ENCODE results near the gene C7orf57.
"Not testable (repeated sequence)": the region's sequence is repeated elsewhere in the genome, so short reads cannot be mapped to it uniquely, and the experiment has no call there.

C7orf57 gene

DNA sequence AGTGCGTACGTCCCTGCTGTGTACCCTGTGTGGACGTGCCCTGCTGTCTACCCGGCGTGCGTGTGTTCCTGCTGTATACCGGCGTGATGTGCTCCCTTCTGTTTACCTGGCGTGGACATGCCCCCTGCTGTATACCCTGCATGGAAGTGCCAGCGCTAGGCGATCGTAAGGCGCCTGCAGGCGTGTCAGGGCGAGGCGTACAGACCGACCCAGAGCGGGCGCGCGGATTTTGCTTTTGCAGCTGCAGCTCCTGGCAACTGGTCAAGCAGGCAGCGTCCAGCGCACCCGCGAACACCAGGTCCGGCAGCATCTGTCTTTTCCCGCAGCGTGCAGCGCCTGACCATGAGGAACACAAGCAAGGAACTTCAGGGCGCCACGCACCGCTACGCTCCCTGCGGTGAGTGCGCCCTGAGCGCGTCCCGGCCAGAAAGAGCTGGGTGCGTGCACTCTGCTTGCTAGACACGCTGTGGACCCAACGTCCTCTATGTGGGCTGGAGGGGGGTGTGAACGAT lies 680 bp downstream of the C7orf57 start:
- no peak for DNase-seq (ENCODE audit: low spot score)

DNA sequence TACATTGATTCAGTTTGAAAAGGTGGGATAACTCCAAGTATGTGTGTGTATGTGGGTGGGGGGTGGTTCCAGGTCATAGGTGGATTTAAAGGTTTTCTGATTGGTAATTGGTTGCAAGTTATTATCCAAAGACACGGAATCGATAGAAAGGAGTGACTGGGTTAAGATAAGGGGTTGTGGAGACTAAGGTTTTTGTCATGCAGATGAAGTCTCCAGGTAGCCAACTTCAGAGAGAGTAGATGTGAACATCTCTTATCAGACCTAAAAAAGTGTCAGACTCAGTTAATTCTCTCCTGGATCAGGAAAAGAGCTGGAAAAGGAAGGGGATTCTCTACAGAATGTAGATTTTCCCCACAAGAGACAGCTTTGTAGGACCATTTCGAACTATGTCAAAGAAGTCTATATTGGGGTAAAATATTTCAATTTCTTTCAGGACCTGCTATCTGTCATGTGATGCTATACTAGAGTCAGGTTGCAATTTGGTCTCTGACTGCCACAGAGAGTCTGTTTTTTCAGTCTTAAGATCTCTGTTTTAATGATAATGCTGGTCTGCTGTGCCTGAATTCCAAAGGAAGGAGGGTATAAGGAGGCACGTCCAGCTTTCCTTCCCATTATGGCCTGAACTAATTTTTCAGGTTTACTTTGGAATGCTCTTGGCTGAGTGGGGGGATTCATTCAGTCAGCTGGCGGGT lies 3.6 kb downstream of the C7orf57 start:
- DNase-seq (ENCODE audit: low spot score) = no peak

DNA sequence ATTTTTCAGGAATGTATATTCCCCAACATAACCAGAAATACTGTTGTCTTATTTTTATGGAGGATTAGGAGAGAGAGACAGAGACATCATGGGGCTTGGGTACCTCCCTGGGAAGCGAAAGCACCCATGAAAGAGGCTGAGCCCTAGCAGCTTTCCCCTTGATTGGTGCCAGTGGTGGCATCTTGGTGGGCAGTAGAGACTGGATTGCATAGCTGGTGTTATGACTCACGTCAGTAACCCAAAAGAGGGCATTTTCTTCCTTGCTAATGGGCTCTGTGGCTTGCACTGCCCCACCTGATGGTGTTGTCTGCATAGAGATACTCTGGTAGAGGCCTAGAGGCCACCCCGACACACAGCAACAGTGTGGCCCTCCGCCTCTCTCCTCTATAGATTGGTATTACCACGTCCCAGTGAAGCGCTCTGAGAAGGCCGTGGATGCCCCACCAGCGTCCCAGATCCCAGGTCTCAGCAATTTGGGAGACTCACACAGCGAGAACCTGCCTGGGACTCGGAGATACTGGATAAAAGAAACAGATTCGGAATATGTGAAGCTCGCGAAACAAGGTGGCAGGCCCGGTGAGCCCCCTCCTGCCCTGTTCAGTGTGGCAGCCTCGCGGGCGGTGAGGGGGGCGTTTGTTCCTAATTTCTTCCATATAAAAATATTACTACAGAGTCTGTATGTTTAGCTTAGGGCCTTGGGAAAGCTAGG lies 5.8 kb downstream of the C7orf57 start:
- no peak for DNase-seq (ENCODE audit: low spot score)

DNA sequence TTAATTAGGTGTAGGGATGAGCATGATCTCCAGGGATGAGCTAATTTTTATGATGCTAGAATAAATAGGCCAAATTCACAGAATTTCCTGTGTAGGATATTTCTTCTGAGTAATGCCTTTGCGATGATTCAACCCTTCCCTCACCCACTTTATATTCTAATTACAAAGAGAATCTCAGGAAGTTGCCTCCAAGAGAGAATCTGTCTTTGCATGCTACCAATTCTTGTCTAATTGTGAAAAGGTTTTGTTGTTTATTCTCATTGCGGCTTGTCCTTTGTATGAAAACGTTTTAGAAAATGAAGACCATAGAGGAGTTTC lies 6.3 kb downstream of the C7orf57 start:
- peak; percentile 35 for DNase-seq (ENCODE audit: low spot score)

DNA sequence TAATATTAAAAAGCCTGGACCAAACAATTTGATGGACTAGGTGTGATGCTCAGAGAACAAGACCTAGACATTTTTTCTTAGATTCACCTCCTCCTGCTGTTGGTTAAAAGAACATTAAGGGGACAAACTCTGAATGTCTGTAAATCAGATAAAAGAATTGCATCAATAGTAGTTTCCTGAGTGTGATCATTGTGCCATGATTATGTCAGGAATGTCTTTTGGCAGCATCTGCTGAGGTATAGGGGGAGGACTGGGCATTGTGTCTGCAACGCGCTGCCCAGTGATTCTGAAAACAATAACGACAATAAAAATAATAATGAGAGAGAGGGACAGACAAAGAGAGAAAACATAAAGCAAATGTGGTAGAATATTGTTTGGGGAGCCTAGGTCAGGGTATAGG lies 6.9 kb downstream of the C7orf57 start:
- no peak for DNase-seq (ENCODE audit: low spot score)

DNA sequence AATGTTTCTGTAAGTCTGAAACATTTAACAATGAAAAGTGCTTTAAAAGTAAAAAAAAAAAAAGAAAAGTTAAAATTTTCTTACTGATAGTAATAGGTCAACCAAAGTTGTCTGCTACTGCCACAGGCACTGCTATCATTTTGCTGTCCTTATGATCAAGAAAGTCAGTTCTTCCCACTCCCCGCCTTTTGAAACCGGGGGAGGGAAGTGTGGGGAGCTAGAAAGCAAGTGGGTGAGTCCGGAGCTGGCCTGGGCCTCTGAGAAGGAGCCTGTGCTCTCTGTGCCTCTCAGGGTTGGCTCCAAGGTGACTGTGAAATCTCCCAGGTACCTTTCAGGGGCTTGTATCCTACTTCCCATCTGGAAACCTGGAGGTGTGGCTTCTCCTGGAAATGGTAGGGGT lies 7.3 kb downstream of the C7orf57 start:
- no peak for DNase-seq (ENCODE audit: low spot score)

DNA sequence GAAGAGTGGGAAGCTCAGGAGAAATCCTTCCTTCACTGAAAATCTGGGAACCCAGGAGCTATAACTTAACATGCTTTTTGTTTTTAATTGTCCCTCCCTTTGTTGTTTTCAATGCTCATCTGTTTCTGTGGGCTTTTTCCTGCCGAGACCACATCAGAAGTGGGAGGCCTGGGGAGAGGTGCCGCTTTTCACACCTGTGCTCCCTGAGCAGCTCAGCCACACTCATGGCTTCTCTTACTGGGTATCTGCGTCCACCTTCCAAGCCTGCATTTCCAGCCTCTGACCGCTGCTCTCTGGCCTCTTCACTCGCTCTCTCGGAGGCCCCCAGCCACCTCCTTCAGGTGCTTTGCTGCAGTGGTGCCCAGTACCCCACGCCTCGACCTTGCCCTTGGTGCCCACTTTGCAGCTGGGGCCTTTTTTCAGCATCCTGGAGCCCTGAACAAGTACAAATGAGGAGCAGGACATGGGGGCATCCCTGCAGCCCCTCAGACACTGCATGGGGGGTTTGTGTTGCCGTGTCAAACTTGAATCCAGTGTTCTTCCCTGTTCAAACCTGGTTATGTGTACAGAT lies 9.9 kb downstream of the C7orf57 start:
- no peak for DNase-seq (ENCODE audit: low spot score)

DNA sequence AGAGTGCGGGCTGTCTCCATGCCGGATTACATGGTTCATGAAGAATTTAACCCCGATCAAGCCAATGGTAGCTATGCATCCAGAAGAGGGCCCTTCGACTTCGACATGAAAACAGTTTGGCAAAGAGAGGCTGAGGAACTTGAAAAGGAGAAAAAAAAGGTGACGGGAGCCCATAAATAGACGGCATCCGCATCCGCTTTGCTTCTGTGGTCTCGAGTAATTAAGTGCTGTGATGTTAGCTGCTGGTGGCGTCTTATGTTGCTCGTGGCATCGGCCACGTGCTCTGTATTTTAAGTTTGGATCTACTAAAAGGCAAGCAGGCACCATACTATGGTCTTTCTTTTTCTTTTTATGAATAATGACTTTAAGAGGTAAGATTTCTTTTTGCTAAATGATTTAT lies 11.1 kb downstream of the C7orf57 start:
- DNase-seq (ENCODE audit: low spot score) = no peak

DNA sequence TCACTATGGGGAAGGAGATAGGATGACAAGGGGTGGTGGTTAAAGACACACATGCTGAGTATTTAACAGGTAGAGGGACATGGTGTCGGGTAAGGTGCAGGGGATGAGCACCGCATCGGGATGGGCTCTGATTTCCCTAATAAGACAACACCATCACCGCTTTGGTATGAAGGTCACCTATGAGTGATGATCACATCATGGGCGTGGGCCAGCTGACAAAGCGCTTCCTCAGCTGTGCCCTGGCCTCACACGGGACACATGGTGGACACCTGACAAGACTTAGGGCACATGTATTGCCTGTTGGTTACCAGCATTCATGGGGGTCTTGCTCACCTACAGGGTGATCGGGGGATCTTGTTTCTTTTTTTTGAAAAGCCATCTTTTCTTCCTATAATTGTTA lies 12.8 kb downstream of the C7orf57 start:
- DNase-seq (ENCODE audit: low spot score) = no peak

DNA sequence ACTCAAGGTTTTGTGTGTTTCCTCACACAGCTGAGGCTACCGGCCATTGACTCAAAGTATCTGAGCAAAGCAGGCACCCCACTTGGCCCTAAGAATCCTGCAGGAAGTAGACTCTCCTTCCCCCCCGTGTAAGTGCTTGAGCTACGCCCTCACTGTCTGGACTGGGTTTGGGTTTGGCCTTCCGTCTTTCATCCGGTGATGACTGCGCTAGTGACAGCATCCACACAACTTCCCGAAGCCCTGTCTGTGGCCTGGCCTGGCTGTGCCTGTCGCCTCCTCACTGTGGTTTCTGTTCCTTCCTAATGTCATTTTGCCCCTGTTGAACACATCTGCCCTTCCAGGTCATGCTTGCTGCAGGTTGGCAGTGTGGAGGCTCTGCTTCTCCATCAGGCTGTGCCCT lies 14.5 kb downstream of the C7orf57 start:
- DNase-seq (ENCODE audit: low spot score) = no peak

DNA sequence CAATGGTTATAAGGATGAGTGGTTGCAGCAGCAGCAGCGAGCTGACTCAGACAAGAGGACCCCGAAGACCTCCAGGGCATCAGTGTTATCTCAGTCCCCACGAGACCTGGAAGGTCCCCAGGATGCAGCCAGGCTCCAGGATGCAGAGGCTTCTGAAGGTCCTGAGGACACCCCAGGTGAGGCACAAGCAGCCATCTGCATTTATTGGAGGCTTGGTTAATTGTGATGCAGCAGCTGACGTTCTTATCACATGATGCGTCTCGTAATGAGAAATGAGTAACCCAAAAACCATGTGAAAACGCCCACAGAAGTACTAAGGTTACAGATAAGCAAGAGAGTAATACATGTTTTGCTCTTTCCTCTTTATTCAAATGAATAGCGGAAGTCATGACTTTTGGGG lies 17.4 kb downstream of the C7orf57 start:
- no peak for DNase-seq (ENCODE audit: low spot score)

DNA sequence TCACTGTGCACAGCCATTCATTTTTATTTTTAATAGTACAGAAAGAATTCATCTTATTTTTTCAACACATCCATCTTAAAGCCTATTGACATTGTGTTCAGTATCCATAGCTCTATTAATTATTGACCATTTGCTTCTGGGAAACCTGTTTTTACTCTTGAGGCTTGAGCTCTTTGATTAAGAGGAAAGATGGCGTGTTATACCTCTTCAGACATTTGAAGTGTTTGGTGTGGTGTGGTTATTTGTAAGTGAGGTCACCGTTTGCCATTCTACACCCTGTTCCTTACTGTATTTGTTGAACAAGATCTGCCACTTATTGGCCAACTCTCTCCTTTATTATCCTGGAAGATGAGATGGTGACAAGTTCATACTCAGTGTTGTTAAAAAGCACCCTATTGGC lies 18.4 kb downstream of the C7orf57 start:
- DNase-seq (ENCODE audit: low spot score) = no peak

DNA sequence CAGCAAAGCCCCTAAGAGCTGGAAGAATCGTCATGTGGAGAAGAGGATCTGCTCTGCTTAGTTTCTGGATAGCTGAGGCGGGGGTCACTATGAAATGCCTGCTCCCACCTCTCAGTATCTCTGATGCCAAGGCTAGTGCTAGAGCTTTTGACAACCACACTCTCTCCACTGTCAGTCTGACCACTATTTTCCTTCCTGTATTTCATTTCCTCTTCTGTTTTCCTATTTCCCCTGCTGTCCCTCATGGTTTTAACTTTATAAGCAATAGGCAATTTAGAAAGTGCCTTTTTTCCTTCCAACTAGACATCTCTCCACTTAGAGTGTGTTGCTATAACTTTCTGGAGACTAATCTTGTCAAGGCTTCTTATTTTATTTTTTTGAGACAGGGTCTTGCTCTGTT lies 23.6 kb downstream of the C7orf57 start:
- no peak for DNase-seq (ENCODE audit: low spot score)

DNA sequence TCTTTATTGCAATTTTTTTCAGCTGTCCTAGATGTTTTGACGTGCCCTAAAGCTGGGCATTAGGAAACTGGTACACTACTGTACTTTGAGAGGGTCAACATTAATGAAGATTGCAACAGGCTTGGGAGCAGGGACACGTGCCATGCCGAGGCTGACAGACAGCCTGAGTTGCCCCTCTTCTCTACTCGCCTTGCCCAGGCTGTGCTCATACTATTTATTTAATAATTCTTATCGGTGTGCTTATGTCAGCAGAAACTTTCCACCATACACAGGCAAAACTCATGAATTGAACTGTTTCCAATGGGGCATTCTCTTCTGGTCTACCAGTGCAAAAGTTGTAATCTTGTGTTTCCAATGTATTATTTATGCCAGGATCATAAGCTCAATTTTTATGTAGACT lies 24.4 kb downstream of the C7orf57 start:
- DNase-seq (ENCODE audit: low spot score) = no peak

DNA sequence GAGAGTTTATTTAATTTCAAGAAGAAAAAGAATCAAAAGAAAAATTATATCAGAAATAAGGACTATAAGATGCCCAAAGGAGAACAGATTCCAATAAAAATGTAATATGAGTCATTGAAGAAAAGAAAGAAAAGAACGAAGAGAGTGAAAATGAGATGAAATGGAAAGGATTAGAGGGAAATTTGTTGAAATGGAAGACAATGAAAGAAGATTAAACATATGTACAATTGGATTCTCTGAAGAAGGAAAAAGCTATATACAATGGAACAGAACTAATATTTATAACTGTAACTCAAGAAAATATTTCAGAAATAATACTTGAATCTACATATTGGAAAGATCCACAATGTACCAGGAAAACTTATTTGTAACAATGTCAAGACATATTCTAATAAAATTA lies 28.6 kb downstream of the C7orf57 start:
- no peak for DNase-seq (ENCODE audit: low spot score)

DNA sequence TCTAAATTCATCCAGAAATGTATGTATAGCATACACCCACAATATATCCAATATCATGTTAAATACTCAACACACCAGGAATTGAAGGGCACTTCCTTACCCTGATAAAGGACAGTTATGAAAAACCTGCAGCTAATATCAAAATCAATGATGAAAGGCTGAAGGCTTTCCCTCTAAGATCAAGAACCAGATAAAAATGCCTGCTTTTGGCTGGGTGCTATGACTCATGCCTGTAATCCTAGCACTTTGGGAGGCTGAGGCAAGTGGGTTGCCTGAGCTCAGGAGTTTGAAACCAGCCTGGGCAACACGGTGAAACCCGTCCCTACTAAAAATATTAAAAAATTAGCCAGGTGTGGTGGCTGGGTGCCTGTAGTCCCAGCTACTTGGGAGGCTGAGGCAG lies 32.1 kb downstream of the C7orf57 start:
- DNase-seq (ENCODE audit: low spot score) = no peak

DNA sequence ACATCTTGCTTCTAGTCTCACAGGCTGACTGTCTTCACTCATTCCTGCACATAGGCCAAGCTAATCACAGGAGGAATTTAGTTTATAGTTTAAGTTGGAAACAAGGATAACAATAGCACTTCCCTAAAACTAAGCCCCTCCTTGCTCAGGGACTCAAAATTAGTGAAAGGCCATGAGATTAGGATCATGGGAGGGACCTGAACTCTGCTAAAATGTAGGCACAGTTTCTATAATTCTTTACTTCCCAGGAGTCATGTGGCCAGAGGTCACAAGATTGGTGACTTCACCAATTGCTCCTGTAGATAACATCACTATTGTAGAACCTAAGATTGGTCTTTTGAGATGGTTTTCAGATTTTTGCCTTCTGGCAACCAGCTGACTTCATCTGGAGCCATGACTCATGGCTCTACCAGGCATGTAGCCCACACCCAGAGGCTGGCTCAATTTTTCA lies 38.9 kb downstream of the C7orf57 start:
- DNase-seq (ENCODE audit: low spot score) = no peak

DNA sequence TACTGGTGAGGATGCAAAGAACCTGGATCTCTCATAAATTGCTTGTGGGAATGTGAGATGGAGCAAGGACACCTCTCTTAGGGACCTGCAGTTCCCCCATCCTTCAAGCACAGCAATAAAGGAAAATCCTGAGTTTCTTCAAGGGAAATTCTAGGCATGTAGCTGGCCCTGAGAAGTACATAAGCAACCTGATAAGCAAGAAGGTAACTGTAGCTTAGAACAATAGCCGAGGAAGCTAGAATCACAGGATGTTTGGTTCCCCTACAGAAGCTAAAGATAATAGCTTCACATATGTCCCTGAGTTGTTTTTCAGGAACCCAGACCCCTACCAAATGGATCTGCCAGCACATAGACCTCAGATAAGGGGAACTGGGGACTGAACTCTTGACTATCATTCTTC lies 42.1 kb downstream of the C7orf57 start:
- no peak for DNase-seq (ENCODE audit: low spot score)

DNA sequence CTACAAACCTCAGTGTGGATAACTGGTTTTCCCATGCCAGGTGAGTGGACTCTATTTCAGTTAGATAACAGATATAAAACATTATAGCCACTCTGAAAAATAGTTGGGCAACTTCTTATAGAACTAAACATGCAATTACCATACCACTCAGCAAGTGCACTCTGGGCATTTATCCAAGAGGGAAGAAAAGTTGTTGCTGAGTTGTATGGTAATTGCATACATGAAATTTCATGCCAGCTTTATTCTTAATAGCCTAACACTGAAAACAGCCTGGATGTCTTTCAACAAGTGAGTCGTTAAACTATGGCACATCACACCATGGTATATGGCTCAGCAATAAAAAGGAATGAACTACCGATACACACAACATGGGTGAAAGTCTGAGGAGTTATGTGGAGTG lies 43.1 kb downstream of the C7orf57 start:
- no peak for DNase-seq (ENCODE audit: low spot score)

DNA sequence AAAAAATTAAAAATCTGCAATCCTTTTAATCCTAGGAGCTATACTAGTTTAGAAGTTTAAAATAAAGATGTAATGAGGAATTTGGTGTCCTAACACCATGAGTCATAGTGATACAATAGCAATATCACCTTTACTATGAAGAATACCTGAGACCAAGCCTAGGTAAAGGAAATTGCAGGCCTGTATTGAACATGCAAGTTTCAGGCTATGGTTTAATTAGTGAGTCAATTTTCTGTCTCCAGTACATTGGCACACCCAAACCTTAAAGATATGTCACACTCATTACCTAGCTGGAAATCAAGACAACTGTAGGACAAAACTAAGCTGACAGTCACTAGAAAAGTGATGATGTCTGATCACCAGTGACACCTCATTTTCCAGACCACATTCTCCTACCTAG lies 47.0 kb downstream of the C7orf57 start:
- not testable (repeated sequence) for DNase-seq (ENCODE audit: low spot score)

DNA sequence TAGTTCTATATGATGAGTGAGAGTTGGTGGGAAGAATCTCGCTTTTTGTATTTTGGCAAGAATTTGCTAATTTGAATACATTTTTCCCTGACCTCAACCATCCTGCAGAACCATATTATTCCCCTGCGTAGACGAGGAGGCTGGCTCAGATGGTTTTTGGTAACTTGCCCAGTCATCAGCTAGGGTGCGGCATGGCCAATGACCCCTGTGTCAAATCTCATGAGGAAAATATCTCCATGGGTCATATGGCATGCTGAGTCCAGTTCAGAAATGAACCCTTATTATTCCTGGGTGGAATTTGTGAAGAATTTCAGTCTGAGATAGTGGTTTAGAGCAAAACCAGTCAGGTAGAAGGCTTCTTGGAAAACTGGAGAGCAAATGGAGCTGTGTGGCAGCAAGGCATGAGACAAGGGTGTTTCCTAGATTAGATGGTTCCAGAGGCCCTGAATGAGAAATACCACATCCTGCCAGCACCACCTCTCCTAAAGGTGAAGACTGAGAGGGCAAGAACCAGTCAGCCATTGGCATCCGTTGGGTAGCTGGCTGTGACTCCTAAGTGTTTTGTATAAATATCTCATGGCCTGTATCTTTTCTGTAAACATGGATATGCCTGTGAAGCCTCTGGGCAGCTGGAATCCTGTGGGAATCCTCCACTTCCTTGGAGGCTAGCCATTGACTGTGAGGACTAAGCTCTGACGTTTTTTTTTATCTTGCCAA lies 47.9 kb downstream of the C7orf57 start:
- no peak for DNase-seq (ENCODE audit: low spot score)

DNA sequence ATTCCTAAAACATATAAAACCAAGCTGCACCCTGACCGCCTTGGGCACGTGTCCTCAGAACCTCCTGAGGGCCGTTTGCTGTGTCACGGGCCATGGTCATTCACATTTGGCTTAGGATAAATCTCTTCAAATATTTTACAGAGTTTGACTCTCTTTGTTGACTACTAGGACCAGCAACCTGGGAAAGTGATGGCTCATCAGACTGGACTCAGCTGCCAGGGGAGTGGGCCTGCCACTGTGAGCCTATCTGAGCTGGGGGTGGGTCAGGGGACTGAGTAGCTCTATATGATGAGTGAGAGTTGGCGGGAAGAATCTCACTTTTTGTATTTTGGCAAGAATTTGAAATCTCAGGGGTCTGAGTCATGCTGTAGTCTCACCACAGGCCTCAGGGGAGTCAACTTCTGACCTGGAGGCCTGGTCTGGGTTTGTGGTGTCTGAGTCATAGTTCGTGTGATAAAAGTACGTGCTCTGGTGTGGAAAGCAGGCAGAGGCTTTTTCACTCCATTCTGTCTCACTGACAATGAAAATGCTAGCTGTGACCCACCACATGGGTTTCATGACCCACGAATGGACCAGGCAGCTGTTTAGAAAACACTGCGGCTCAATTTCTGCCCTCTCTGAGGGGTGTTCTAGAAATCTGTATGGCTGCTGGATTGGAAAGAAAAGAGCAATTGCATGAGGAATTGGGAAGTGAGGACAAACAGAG lies 49.5 kb downstream of the C7orf57 start:
- DNase-seq (ENCODE audit: low spot score) = no peak
